GM18861 (cell line): ENCODE data around the gene DLX2.

Experiments
- ATAC-seq: cut with Tn5 transposase; IDR thresholded peaks from one replicate; pipeline ENCODE4 v1.9.1; 2021; ENCODE audit not compliant: unreplicated experiment

DLX2 gene

DNA sequence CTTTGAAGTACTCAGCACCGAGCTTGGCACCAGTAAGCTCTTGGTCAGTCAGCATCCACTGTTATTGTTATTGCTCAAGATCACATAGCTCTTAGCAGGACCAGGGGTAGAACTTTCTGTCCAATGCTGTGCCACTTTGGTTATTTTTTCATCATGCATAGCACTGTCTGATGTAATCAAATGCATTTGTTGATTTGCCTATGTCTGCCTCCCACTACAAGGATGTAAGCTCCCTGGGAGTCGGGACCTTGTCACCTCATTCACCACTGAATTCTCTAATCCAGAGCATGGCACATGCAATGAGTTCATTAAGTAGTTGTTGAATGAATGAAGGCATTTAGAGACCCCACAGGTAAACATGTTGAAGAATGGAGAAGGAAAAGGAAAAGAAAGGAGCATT, 46.4 kb downstream of the DLX2 start:
- ATAC-seq: no peak

DNA sequence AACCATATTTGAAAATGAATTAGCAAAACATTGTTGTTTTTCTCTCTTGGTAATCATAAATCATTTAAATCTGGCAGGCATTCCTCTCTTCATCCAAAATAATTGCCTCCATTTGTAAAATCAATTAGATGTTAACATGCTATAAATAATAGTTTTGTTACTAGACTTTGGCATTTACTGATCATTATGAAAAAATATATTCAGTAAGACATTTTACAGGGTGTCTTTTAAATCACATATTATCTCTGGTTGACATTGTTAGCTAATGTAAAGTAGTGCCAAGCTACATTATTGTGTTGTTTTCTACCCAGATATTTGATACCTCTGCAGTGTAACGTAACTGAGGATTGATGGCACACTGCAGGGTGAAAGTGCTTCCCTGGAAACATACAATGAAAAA, 49.2 kb downstream of the DLX2 start:
- ATAC-seq: no peak

DNA sequence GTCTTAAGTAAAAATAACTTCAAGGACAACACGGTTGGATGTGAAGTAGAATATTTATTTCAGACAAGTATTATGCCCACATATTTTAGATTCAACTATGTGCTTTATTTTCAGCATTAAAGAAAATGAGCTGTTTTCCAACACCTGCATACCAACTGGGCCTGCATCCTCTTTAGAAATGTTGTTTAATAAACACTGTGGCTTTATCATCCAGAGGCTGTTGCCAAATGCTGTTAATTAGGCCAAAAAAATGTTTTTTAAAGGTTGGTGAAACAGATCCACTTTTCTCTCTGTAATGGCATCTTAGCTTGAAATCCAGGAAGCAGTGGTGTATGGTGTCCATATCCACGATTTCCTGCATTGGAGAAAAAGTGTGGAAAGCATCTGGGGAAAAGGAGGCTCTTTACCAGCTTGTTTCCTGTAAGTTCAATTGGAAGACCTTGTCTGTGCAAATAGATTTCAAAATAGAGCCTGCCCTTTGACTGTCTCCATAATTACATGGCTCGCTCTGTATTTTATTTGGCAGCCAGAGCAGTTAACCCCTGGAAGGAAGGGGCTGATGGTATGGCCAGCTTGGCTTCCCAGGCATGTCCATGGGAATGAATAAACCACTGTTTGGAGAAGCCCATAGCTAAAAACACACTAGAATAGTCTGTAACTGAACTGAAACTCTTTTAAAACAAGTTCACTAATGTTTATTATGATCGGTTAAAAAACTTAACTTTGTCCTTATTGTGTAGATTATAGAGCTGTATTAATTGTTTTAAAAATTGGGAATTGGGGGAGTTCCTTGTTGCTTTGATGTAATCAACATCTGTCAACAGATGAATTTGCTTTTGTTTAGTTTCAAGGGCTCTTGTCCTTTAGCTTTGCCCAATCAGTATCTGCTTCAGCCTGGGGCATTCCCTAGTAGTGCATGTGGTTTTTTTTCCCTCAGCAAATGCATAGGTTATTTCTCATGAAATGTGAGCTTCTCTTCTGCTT, 50.4 kb downstream of the DLX2 start:
- ATAC-seq: no peak

DNA sequence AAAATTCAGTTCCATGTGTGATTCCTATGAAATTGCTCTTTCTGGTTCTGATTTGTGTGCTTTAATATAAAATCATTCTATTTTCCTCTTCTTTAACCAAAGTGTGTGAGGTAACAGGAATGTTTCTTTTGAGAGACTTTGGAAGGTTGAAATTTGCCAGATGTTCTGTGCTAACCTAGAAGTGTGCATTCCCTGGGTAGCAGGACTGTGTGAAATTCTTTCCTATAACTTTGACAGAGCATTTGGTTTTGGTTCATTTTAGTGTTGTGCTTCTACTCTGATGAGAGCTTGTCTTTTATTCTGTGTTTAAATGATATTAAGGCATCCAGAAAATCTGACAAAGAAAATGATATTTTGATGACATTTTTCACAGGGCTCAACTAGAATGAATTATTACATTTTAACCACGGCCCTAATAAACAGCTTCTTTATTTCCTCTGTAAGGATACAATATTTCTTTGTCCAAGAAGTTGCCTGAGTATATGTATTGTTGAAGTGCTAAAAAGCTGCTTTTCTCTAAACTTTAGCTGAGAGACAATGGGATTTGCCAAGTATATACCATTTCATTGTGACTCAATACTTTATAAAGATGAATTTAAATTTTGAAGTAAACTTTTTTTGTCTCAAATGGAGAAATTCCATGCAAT, 52.1 kb downstream of the DLX2 start:
- no peak for ATAC-seq

DNA sequence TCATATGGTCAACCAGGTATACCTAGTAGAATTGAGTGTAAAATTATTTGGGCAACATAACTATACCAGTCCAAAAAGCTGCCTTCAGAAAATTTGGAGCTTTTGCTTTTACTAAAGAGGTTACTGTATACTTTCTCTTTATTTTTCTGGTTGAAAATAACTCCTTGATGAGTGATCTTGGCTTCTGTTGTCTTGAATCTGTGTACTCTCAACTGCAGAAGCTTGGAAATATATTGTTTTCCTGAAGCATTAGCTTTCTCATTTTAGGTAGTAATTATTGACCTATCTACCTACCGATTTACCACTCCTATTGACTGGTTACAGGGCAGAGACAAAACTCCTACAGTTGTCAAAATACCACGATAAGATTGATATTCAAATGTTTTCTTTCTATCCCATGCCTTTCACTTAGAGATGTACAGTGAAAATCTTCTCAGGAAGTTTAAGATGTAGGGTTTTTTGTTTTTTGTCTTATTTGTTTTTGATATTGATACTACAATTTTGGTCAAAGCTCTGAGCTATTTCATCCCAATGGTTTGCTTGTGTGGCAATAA, 53.1 kb downstream of the DLX2 start:
- no peak for ATAC-seq
